Measurements from ENCODE around the gene PTPRM. TPM values are rescaled to one million over a fixed set of nuclear protein-coding genes. Genes with fewer than 3 reads are reported as not detected.

The PTPRM gene
- total RNA-seq, 1 experiment from 2014 or later = 6.2 TPM

- no peak overlapping the region for H4K8ac ChIP-seq (replicated peaks; ENCODE audit: insufficient read length, low read depth, low read length)
- no peak overlapping the region for H3T11ph ChIP-seq (ENCODE audit: low read length)
- Mint-ChIP-seq H3K27ac (no peak overlapping the region), H3K4me1 (peaks cover 13 to 14% of the 10 kb centered on the region in 2 experiments), H3K36me3 (ENCODE audit: insufficient read depth in 1 of 3, low read depth in 3 of 3) (no peaks in the 10 kb centered on the region; a peak in 1 of 7 replicates), H3K27me3 (ENCODE audit: low read depth) (no peaks in the 10 kb centered on the region), H3K9me3 (peaks cover 0 to 2% of the 10 kb centered on the region in 2 experiments; a peak in 3 of 5 replicates), H3K4me3 (no peak overlapping the region)
- no peak overlapping the region for H3K18ac ChIP-seq (ENCODE audit: insufficient read length, low read depth, low read length)
- no peaks in the 10 kb centered on the region for H3K23me2 ChIP-seq (ENCODE audit: insufficient read length, low read depth, low read length, poor library complexity, severe bottlenecking)
- H4K20me1 ChIP-seq (ENCODE audit: control insufficient read depth, insufficient read depth, insufficient read length) = no peaks in the 10 kb centered on the region
- H3K56ac ChIP-seq (ENCODE audit: insufficient read length, low read depth, low read length) = no peak overlapping the region
- no peak for DNase-seq
- H3K9ac ChIP-seq (ENCODE audit: extremely low read depth, insufficient read length, low read length) = no peak overlapping the region
- no peaks in the 10 kb centered on the region for H3K79me1 ChIP-seq (ENCODE audit: insufficient read depth, low read depth, low read length, poor library complexity, severe bottlenecking)
- no peaks in the 10 kb centered on the region; the same call in 1 of the 2 replicates for H3K4me1 ChIP-seq (ENCODE audit: insufficient read depth, low read length)
- H3K14ac ChIP-seq (ENCODE audit: insufficient read depth, low read length) = no peak overlapping the region
- H2BK120ac ChIP-seq (ENCODE audit: low read depth, low read length, poor library complexity, severe bottlenecking) = no peak overlapping the region
- no peak overlapping the region for H2BK12ac ChIP-seq (ENCODE audit: insufficient read length, low read depth, low read length)
- H3K23ac ChIP-seq (ENCODE audit: insufficient read length, low read depth, low read length) = no peak overlapping the region
- no peak overlapping the region for H2BK20ac ChIP-seq (ENCODE audit: low read depth, low read length, poor library complexity, severe bottlenecking)
- H3K4me2 ChIP-seq (ENCODE audit: insufficient read depth, insufficient read length, low read length) = no peak overlapping the region
- no peaks in the 10 kb centered on the region for H3K79me2 ChIP-seq (ENCODE audit: insufficient read depth, low read length)
- no peak overlapping the region for H2BK5ac ChIP-seq (ENCODE audit: insufficient read length, low read length)
- H3K9me3 ChIP-seq (ENCODE audit: control insufficient read depth, low read depth, low read length) = no peaks in the 10 kb centered on the region
- H3K4ac ChIP-seq (ENCODE audit: low read depth, low read length) = no peak overlapping the region
- no peak overlapping the region for H2AK5ac ChIP-seq (ENCODE audit: insufficient read length, low read length)
- no peaks in the 10 kb centered on the region for H3K27me3 ChIP-seq (ENCODE audit: insufficient read depth, low read length)
- no peak overlapping the region for H4K5ac ChIP-seq (ENCODE audit: insufficient read length, low read depth, low read length)
- TF ChIP-seq CTCF (conservative IDR thresholded peaks at IDR 0.05) = no peak
- no peak overlapping the region for H4K91ac ChIP-seq (ENCODE audit: insufficient read length, low read depth, low read length)
- WGBS (ENCODE audit: extremely low coverage, insufficient read length, low lambda C conversion rate) = no CpG with 5 or more reads among the region's 6 CpGs
- H2AFZ ChIP-seq (ENCODE audit: low read length) = no peak overlapping the region
- no peak overlapping the region for H2BK15ac ChIP-seq (ENCODE audit: low read depth, low read length)
- H3K27ac ChIP-seq (ENCODE audit: insufficient read length, low read depth, low read length) = no peak overlapping the region
These were observed 89.9 kb downstream of the PTPRM start for GRCh38 chr18:7657050-7657449.
